ENCODE data around the gene OR6X1. TPM values are rescaled to one million over a fixed set of nuclear protein-coding genes. Genes with fewer than 3 reads are reported as not detected.

The OR6X1 gene
- total and polyA plus RNA-seq, 2 of the 8 experiments (the other 6 are each of a cell fraction or from before 2014, with no cell fraction given) = not detected

DNA sequence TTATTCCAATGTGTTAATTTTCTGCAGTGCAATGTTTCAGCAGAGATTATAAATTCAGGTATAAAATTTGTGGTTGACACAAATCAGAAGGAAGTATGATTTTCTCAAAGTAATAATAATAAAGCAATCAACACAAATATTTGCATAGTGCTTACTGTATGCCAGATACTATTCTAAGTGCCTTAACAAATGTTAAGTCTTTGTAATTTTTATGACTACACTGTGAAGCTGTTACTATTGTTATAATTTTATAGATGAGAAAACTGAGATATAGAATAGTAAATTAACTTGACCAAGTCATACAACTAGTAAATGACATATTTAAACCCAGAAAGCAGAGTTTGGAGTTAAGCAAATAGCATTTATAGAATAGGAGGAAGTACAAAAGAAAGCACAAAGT, 16.4 kb upstream of the OR6X1 start (continued):
- no peak for TF ChIP-seq GTF2F1 (IDR thresholded peaks at IDR 0.05; ENCODE audit: borderline replicate concordance, low read depth, low read length)
- TF ChIP-seq CBX5 (IDR thresholded peaks at IDR 0.05; ENCODE audit: low read depth, low read length) = no peak
- TF ChIP-seq TBP (IDR thresholded peaks at IDR 0.05; ENCODE audit: low read depth, low read length) = no peak
- no peak for TF ChIP-seq CBX8 (IDR thresholded peaks at IDR 0.05; ENCODE audit: borderline replicate concordance, low read depth, low read length)
- TF ChIP-seq SP1 (IDR thresholded peaks at IDR 0.05; ENCODE audit: low read depth, low read length) = no peak
